ENCODE data around the gene LRP1B. TPM values are rescaled to one million over a fixed set of nuclear protein-coding genes. Genes with fewer than 3 reads are reported as not detected.

Gene LRP1B
- total RNA-seq, 1 experiment from 2014 or later, result 0.21 TPM

DNA sequence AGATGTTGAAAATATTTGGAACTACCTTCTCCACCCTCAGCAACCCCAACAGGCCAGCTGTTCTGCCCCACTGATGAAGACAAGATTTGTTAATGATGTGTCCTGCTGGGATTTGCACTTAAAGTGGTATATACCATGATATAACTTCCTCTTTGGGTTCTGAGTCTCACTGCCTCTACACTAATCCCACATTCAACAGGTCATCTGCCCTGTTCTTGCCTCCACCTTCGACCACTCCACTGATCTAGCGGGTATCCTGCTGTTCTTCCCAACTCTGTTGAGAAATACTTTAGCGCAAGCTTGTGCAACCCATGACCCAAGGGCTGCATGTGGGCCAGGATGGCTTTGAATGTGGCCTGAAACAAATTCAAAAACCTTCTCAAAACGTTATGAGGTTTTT is 72.7 kb downstream of the LRP1B start:
- no peak for DNase-seq
- Mint-ChIP-seq H3K9me3 (ENCODE audit: low read depth, unreplicated experiment) (no peaks in the 10 kb centered on the region), H3K27me3 (ENCODE audit: unreplicated experiment) (no peaks in the 10 kb centered on the region), H3K4me3 (ENCODE audit: low read depth, unreplicated experiment) (no peak overlapping the region), H3K27ac (ENCODE audit: unreplicated experiment) (no peak overlapping the region), H3K4me1 (ENCODE audit: low read depth, unreplicated experiment) (no peaks in the 10 kb centered on the region), H3K36me3 (ENCODE audit: insufficient read depth, unreplicated experiment) (no peaks in the 10 kb centered on the region)
- CTCF ChIA-PET, result no interaction called here
- TF ChIP-seq, protein P1, sequence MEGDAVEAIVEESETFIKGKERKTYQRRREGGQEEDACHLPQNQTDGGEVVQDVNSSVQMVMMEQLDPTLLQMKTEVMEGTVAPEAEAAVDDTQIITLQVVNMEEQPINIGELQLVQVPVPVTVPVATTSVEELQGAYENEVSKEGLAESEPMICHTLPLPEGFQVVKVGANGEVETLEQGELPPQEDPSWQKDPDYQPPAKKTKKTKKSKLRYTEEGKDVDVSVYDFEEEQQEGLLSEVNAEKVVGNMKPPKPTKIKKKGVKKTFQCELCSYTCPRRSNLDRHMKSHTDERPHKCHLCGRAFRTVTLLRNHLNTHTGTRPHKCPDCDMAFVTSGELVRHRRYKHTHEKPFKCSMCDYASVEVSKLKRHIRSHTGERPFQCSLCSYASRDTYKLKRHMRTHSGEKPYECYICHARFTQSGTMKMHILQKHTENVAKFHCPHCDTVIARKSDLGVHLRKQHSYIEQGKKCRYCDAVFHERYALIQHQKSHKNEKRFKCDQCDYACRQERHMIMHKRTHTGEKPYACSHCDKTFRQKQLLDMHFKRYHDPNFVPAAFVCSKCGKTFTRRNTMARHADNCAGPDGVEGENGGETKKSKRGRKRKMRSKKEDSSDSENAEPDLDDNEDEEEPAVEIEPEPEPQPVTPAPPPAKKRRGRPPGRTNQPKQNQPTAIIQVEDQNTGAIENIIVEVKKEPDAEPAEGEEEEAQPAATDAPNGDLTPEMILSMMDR (IDR thresholded peaks at IDR 0.05; ENCODE audit: unreplicated experiment), result no peak
- BruUV-seq (replicated peaks), result no TSS peak
- intact Hi-C loops (cut with micrococcal nuclease; ENCODE audit: unreplicated experiment), result no loop called here

DNA sequence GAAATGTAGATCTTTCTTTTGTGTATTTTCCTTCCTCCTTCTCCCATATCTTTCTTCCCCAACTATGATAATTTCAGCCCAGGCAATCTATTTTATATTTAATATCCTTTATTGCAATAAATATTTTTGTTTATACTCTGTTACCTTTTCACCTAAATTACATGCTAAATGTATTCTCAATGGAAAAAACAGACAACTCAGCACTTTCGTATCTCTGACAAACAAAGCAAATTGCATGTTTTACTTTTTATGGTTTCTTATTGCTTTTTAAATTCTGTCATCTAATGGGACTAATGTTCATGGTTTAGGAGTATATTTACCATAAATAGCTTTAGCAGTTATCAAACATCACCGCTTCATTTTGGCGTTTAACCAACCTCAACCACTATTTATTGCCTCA is 74.0 kb downstream of the LRP1B start:
- Mint-ChIP-seq H3K9me3 (ENCODE audit: low read depth, unreplicated experiment) (no peaks in the 10 kb centered on the region), H3K4me3 (ENCODE audit: low read depth, unreplicated experiment) (no peak overlapping the region), H3K27ac (ENCODE audit: unreplicated experiment) (no peak overlapping the region), H3K27me3 (ENCODE audit: unreplicated experiment) (no peaks in the 10 kb centered on the region), H3K36me3 (ENCODE audit: insufficient read depth, unreplicated experiment) (no peaks in the 10 kb centered on the region), H3K4me1 (ENCODE audit: low read depth, unreplicated experiment) (no peaks in the 10 kb centered on the region)
- TF ChIP-seq, protein P1 (IDR thresholded peaks at IDR 0.05; ENCODE audit: unreplicated experiment), result no peak
- CTCF ChIA-PET, result no interaction called here
- BruUV-seq (replicated peaks), result no TSS peak
- no peak for DNase-seq
- intact Hi-C loops (cut with micrococcal nuclease; ENCODE audit: unreplicated experiment), result no loop called here

DNA sequence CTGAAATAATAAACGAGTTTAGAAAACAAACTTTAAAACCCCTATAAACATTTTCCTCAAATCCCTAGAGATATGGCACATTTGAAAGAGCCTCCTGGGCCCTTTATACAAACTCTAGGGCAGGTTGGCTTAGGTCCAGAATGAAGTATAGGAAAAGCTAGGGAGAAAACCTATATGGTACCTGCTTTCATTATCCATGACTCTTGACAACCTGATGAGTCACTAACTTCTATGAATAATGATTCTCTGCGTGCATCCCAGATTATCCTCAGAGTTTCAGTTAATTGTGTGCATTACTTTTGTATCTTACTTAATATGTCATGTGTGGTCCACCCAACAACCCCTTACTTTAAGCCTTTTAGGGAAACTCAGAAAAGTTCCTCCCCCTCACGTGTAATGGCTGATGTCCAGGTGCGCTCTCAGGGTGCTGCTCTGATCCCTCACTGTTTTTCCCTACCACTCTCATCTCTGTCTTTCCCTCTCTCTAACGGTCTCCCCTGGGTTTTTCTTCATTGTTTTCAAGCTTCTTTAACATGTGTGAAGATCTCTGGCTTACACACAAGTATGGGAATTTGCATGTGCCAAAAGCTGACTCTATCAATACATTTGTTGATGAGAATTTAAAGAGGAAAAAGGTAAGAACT is 78.5 kb downstream of the LRP1B start:
- H3K36me3 Mint-ChIP-seq (ENCODE audit: insufficient read depth, unreplicated experiment), result no peaks in the 10 kb centered on the region
- no peaks in the 10 kb centered on the region for H3K27me3 Mint-ChIP-seq (ENCODE audit: unreplicated experiment)
- peaks cover 3% of the 10 kb centered on the region for H3K9me3 Mint-ChIP-seq (ENCODE audit: low read depth, unreplicated experiment)
- intact Hi-C loops (cut with micrococcal nuclease; ENCODE audit: unreplicated experiment), result no loop called here
- H3K4me3 Mint-ChIP-seq (ENCODE audit: low read depth, unreplicated experiment), result no peak overlapping the region
- DNase-seq, result no peak
- H3K4me1 Mint-ChIP-seq (ENCODE audit: low read depth, unreplicated experiment), result no peaks in the 10 kb centered on the region
- H3K27ac Mint-ChIP-seq (ENCODE audit: unreplicated experiment), result no peak overlapping the region
- no TSS peak for BruUV-seq (replicated peaks)
- CTCF ChIA-PET, result no interaction called here
- TF ChIP-seq, protein P1 (IDR thresholded peaks at IDR 0.05; ENCODE audit: unreplicated experiment), result no peak

DNA sequence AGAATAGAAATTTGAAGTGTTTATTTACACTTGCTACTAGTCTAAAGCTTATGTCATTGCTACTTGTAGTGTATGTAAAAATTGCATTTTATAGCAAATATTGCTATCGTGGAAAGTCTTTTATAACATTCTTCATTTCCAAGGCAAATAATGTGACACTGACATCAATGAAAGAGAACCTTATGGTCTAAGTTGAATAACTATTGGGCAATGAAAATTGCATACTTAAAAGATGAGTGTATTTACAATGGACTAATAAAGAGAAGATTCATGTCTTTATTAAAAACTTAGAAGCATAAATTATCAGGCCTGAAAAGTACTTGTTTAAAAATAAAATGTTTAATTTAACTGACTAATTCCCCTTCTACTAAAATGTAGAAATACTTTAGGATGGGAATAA is 82.2 kb downstream of the LRP1B start:
- Mint-ChIP-seq H3K4me3 (ENCODE audit: low read depth, unreplicated experiment) (no peak overlapping the region), H3K9me3 (ENCODE audit: low read depth, unreplicated experiment) (peaks cover 3% of the 10 kb centered on the region), H3K27me3 (ENCODE audit: unreplicated experiment) (no peaks in the 10 kb centered on the region), H3K36me3 (ENCODE audit: insufficient read depth, unreplicated experiment) (no peaks in the 10 kb centered on the region), H3K27ac (ENCODE audit: unreplicated experiment) (no peak overlapping the region), H3K4me1 (ENCODE audit: low read depth, unreplicated experiment) (no peaks in the 10 kb centered on the region)
- TF ChIP-seq, protein P1 (IDR thresholded peaks at IDR 0.05; ENCODE audit: unreplicated experiment), result no peak
- CTCF ChIA-PET, result no interaction called here
- no TSS peak for BruUV-seq (replicated peaks)
- intact Hi-C loops (cut with micrococcal nuclease; ENCODE audit: unreplicated experiment), result no loop called here
- no peak for DNase-seq
